EH (cell line): ENCODE data around the gene RMI1.
"Not testable (repeated sequence)": the region's sequence is repeated elsewhere in the genome, so short reads cannot be mapped to it uniquely, and the experiment has no call there.

ENCODE experiments used
- DNase-seq: peaks from one replicate; pipeline ENCODE4 v3.0.0-alpha.2; 2015; ENCODE audit warnings: low read depth

Gene RMI1

GRCh38 chr9:84007662-84008061 is 27.1 kb downstream of the RMI1 start:
- DNase-seq: no peak

- DNase-seq: no peak
Measured at GRCh38 chr9:84024041-84024575, 43.5 kb downstream of the RMI1 start.

- DNase-seq: no peak
Measured at GRCh38 chr9:84027201-84027600, 46.6 kb downstream of the RMI1 start.

- DNase-seq: no peak
Measured at GRCh38 chr9:84031534-84031933, 50.9 kb downstream of the RMI1 start.

GRCh38 chr9:84041857-84042256 is 61.3 kb downstream of the RMI1 start:
- DNase-seq: not testable (repeated sequence)

GRCh38 chr9:84045481-84046097 is 65.0 kb downstream of the RMI1 start:
- no peak for DNase-seq
